DMS153 treated with DMSO at 0.1 percent for 48 hours (cell line): ENCODE data around the gene DUS4L.

Experiments
- DNase-seq: peaks from one replicate; lab custom pipeline; 2025; ENCODE audit not compliant: unreplicated experiment; lab: John Stamatoyannopoulos, UW

DUS4L gene

GRCh38 chr7:107613439-107613838, 49.7 kb downstream of the DUS4L start:
- no peak for DNase-seq

- DNase-seq = no peak
These were observed 50.2 kb downstream of the DUS4L start for GRCh38 chr7:107613948-107614347.

- no peak for DNase-seq
These were observed 50.7 kb downstream of the DUS4L start for GRCh38 chr7:107614425-107614824.

- no peak for DNase-seq
These were observed 52.3 kb downstream of the DUS4L start for GRCh38 chr7:107615910-107616680.

GRCh38 chr7:107622429-107622828, 58.7 kb downstream of the DUS4L start:
- DNase-seq = no peak

GRCh38 chr7:107622894-107623293, 59.1 kb downstream of the DUS4L start:
- no peak for DNase-seq

GRCh38 chr7:107627002-107627401, 63.2 kb downstream of the DUS4L start:
- DNase-seq = no peak
